Transverse colon (tissue), 4 donors: ENCODE measurements around the gene JAZF1. TPM values are rescaled to one million over a fixed set of nuclear protein-coding genes. Genes with fewer than 3 reads are reported as not detected.

ENCODE experiments used
- DNase-seq: peaks from one replicate; pipeline ENCODE4 v3.0.0-alpha.2; 2019
- H3K27ac ChIP-seq, 4 donors: fragments of 200-600 bp; sonication (generic); 2 replicates each; pipeline ENCODE4 v1.5.1; 2016 to 2018; ENCODE audit warnings: inconsistent platforms in 4 of 4
- H3K27me3 ChIP-seq: fragments of 200-600 bp; sonication (generic); 2 replicates; pipeline ENCODE4 v1.5.1; 2017; ENCODE audit warnings: inconsistent platforms
- H3K36me3 ChIP-seq, 4 donors: fragments of 200-600 bp; sonication (generic); 2 replicates each; pipeline ENCODE4 v1.5.1; 2017 to 2019; ENCODE audit warnings: inconsistent platforms in 4 of 4
- H3K4me1 ChIP-seq, 4 donors: fragments of 200-600 bp; sonication (generic); 2 replicates each; pipeline ENCODE4 v1.5.1; 2017 to 2020; ENCODE audit warnings: inconsistent platforms in 4 of 4
- H3K4me3 ChIP-seq, 4 donors: fragments of 200-600 bp; sonication (generic); 1 replicate in 1 of 4; 2 replicates in 3 of 4; pipeline versions ENCODE4 v1.5.1 to v1.6.1; 2017 to 2019; ENCODE audit warnings: inconsistent platforms in 4 of 4
- H3K9me3 ChIP-seq, 2 donors: fragments of 200-600 bp; sonication (generic); 2 replicates each; pipeline ENCODE4 v1.5.1; 2017 to 2019; ENCODE audit warnings: inconsistent platforms in 2 of 2
- EP300 ChIP-seq: sonication (generic); formaldehyde crosslinking; IDR thresholded peaks from one replicate; pipeline ENCODE4 v1.6.1; 2017; ENCODE audit warnings: antibody characterized with exemption, low read depth
- POLR2A ChIP-seq: fragments of 450-650 bp; IDR thresholded peaks from one replicate; pipeline ENCODE4 v1.6.1; 2016; ENCODE audit warnings: antibody characterized with exemption, mild to moderate bottlenecking, moderate library complexity
- POLR2AphosphoS5 ChIP-seq, 3 donors: sonication (generic); formaldehyde crosslinking; IDR thresholded peaks; one replicate each; pipeline ENCODE4 v1.6.1; 2016; ENCODE audit warnings: antibody characterized with exemption in 3 of 3
- WGBS, 2 donors: methylation state at CpG; one replicate each; pipeline ENCODE4 v1.1.5; 2018; ENCODE audit warnings: low coverage in 1 of 2; 5-methylcytosine and 5-hydroxymethylcytosine counted together
- in situ Hi-C, 4 donors: fragments of 200-750 bp; cut with MboI; loops; one replicate each; pipeline versions ENCODE4 v1.15.0 to v1.15.1; 2017; ENCODE audit warnings: low sequenced_read_pairs in 3 of 4, low pct_ligation_motif_present in 1 of 4, low pct_unique_long_range_greater_than_20kb in 1 of 4
- intact Hi-C: fragments of 100-400 bp; cut with DNase I; formaldehyde crosslinking; loops from one replicate; pipeline ENCODE4 v1.15.1; 2023; ENCODE audit warnings: low total_unique reads
- total RNA-seq, 4 donors: library from RNA; depleted of rRNA; stranded (reverse); fragments of >200 nt; gene quantifications; one replicate each; pipeline ENCODE4 v1.1.0, GENCODE V29; 2016
- TF ChIP-seq, protein P1 (sequence below), 5 experiments: fragments of 200-600 bp in 3 of 5; fragments of 450-650 bp in 2 of 5; sonication (generic) in 3 of 5; IDR thresholded peaks; 1 replicate in 2 of 5; 2 replicates in 3 of 5; pipeline ENCODE4 v1.5.1; 2016 to 2017; ENCODE audit warnings: antibody characterized with exemption in 5 of 5, inconsistent platforms in 3 of 5, mild to moderate bottlenecking in 2 of 5, moderate library complexity in 1 of 5

JAZF1 gene
- total RNA-seq, 4 donors from 2014 or later: 11.0 to 12.2 (median 11.5) TPM

DNA sequence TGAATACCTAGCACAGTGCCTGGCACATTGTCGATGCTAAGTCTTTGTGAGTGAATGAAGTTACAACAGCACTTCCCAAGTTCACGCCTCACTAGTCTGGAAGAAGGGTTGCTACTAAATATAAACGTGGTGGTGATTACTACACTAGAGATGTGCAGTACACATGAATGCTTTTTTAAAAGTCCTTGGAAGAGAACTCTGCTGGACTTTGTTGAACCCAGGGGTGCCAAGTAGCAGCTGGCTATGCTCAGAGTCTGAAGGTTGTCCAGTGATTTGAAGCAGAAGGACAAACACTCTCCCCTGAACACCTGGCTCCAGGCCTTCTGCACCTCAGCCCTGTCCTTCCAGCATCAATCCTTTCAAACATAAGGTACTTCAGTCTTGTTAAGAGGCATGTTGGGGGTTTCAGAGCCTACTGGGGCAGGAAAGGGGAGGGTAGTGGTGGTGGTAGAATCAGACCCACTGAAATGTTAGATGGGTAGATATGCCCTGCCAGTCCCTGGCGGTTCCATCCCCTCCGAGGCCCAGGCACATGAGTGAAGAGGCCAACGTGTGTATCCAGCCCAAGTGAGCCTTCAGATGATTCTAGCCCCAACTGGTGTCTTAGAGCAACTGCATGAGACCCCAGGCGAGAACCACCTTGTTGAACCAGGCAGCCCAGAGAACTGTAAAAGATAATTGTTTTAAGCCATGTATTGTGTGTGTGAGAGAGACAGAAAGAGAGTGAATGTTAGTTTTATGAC lies 346.2 kb downstream of the JAZF1 start:
- in situ Hi-C loops: no loop called here
- no peak for DNase-seq

DNA sequence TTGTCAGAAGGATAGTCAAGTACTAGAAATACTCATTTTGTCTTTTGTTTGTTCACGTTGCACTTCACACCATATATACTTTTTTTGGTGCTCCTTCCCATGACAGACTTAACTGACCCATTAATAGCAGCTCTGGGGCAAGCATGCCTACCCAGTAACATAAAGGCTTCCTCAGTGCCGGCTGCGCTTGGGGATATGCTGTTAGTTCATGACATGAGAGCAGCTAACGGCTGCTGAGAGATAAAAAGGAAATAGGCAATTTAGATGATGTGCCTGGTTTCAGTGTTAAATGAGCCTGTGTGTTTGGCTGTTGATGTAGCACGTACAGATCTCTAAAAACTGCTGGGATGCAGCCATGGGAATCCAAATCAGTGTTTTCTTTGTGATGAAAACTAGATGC lies 354.2 kb downstream of the JAZF1 start:
- DNase-seq: no peak
- in situ Hi-C loops: no loop called here
- intact Hi-C loops: no loop called here

More for the DNA sequence above, 346.2 kb downstream of the JAZF1 start:
- intact Hi-C loops: no loop called here
- no peaks in the 10 kb centered on the region for H3K27me3 ChIP-seq
- TF ChIP-seq, protein P1, sequence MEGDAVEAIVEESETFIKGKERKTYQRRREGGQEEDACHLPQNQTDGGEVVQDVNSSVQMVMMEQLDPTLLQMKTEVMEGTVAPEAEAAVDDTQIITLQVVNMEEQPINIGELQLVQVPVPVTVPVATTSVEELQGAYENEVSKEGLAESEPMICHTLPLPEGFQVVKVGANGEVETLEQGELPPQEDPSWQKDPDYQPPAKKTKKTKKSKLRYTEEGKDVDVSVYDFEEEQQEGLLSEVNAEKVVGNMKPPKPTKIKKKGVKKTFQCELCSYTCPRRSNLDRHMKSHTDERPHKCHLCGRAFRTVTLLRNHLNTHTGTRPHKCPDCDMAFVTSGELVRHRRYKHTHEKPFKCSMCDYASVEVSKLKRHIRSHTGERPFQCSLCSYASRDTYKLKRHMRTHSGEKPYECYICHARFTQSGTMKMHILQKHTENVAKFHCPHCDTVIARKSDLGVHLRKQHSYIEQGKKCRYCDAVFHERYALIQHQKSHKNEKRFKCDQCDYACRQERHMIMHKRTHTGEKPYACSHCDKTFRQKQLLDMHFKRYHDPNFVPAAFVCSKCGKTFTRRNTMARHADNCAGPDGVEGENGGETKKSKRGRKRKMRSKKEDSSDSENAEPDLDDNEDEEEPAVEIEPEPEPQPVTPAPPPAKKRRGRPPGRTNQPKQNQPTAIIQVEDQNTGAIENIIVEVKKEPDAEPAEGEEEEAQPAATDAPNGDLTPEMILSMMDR (IDR thresholded peaks at IDR 0.05): no peak
- TF ChIP-seq POLR2A: no peak
- no peak for TF ChIP-seq EP300
- TF ChIP-seq POLR2AphosphoS5 (IDR thresholded peaks at IDR 0.05): no peak
- H3K36me3 ChIP-seq: peaks cover 0 to 7% (median 3%) of the 10 kb centered on the region in 4 donors
- 87 to 100% methylated on average over 1 to 7 of the region's 7 CpGs for WGBS, 2 donors
- H3K27ac ChIP-seq: peak overlapping the region in 1 of 4 donors; percentile 4
- no peak overlapping the region for H3K4me3 ChIP-seq
- no peaks in the 10 kb centered on the region for H3K9me3 ChIP-seq
- H3K4me1 ChIP-seq: no peaks in the 10 kb centered on the region

DNA sequence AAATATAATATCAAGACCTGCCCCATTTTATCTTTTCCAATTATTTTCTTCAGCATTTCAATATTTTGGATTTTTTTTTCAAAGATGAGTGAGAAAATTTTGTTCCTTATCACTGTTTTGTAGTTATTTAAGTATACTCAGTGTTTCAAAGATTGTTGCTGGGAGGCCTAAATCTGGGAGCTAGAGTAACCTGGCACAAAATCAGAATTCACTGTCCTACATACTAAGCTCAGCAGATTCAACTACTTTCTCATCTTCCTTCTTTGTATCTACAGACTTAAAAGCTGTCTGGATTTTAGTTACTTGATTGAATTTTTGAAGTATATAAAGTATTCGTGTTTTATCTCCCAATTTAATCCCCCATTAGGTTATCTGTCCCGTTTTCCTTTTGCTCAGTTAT lies 354.7 kb downstream of the JAZF1 start:
- no peaks in the 10 kb centered on the region for H3K4me1 ChIP-seq
- peaks cover 0 to 13% (median 4%) of the 10 kb centered on the region in 4 donors for H3K36me3 ChIP-seq
- no peak overlapping the region for H3K27ac ChIP-seq
- 88 to 96% methylated on average over 2 of the region's 2 CpGs for WGBS, 2 donors
- H3K4me3 ChIP-seq: no peak overlapping the region
- TF ChIP-seq EP300: no peak
- TF ChIP-seq, protein P1 (IDR thresholded peaks at IDR 0.05): no peak
- TF ChIP-seq POLR2AphosphoS5 (IDR thresholded peaks at IDR 0.05): no peak
- no peak for TF ChIP-seq POLR2A
- H3K9me3 ChIP-seq: no peaks in the 10 kb centered on the region
- in situ Hi-C loops: no loop called here
- intact Hi-C loops: no loop called here
- no peaks in the 10 kb centered on the region for H3K27me3 ChIP-seq
- no peak for DNase-seq

More for the DNA sequence above, 354.2 kb downstream of the JAZF1 start:
- TF ChIP-seq POLR2A: no peak
- TF ChIP-seq, protein P1 (IDR thresholded peaks at IDR 0.05): no peak
- TF ChIP-seq EP300: no peak
- TF ChIP-seq POLR2AphosphoS5 (IDR thresholded peaks at IDR 0.05): no peak
- Histone ChIP-seq H3K36me3 (peaks cover 0 to 13% (median 4%) of the 10 kb centered on the region in 4 donors), H3K4me3 (no peak overlapping the region), H3K9me3 (no peaks in the 10 kb centered on the region), H3K27me3 (no peaks in the 10 kb centered on the region), H3K4me1 (no peaks in the 10 kb centered on the region), H3K27ac (no peak overlapping the region)
- WGBS, 2 donors: 86 to 90% methylated on average over 5 of the region's 5 CpGs

DNA sequence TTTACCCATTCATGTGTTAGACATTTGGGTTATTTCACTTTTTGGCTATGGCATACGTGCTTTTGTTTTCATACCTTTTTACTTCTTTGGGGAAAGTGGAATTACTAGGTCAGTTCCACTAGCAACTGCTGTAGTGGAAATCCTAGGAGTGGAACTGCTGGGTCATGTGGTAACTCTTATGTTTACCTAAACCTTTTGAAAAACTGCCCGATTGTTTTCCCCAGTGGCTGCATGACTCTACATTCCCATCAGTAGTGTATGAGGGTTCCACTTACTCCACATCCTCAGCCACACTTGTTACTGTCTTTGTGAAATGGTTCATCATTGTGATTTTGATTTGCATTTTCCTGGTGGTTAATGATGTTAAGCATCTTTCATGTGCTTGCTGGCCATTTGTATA lies 358.4 kb downstream of the JAZF1 start:
- WGBS, 2 donors: 79 to 82% methylated on average over 2 of the region's 2 CpGs
- H3K36me3 ChIP-seq: peaks cover 0 to 20% (median 4%) of the 10 kb centered on the region in 4 donors
- H3K27me3 ChIP-seq: no peaks in the 10 kb centered on the region
- no peak overlapping the region for H3K27ac ChIP-seq
- in situ Hi-C loops: no loop called here
- no peak overlapping the region for H3K4me3 ChIP-seq
- intact Hi-C loops: no loop called here
- no peak for TF ChIP-seq POLR2A
- TF ChIP-seq EP300: no peak
- TF ChIP-seq, protein P1 (IDR thresholded peaks at IDR 0.05): no peak
- H3K4me1 ChIP-seq: no peaks in the 10 kb centered on the region
- no peaks in the 10 kb centered on the region for H3K9me3 ChIP-seq
- no peak for DNase-seq
